HG03097 (cell line): ENCODE data around the gene DYNLT2B.
"Not testable (repeated sequence)": the region's sequence is repeated elsewhere in the genome, so short reads cannot be mapped to it uniquely, and the experiment has no call there.

Experiments used
- ATAC-seq: cut with Tn5 transposase; IDR thresholded peaks from one replicate; pipeline ENCODE4 v1.9.1; 2021; ENCODE audit not compliant: unreplicated experiment, low FRiP score

Gene DYNLT2B

GRCh38 chr3:196317687-196318467, at the start of gene DYNLT2B:
TSS of gene DYNLT2B (minus strand) at chr3:196318240. CDS start at chr3:196318152, 88 bp downstream.
- peak; percentile 79 for ATAC-seq

- no peak for ATAC-seq
Observed at GRCh38 chr3:196365736-196366135, 47.7 kb upstream of the DYNLT2B start.

GRCh38 chr3:196360586-196360985, 42.5 kb upstream of the DYNLT2B start:
- ATAC-seq = no peak

- ATAC-seq = not testable (repeated sequence)
Observed at GRCh38 chr3:196358540-196358939, 40.5 kb upstream of the DYNLT2B start.

GRCh38 chr3:196357905-196358304, 39.9 kb upstream of the DYNLT2B start:
- ATAC-seq = no peak

GRCh38 chr3:196356556-196356955, 38.5 kb upstream of the DYNLT2B start:
- no peak for ATAC-seq

- ATAC-seq = no peak
Observed at GRCh38 chr3:196355668-196356067, 37.6 kb upstream of the DYNLT2B start.

GRCh38 chr3:196354132-196354531, 36.1 kb upstream of the DYNLT2B start:
- no peak for ATAC-seq

- no peak for ATAC-seq
Observed at GRCh38 chr3:196351541-196351940, 33.5 kb upstream of the DYNLT2B start.

- no peak for ATAC-seq
Observed at GRCh38 chr3:196350067-196350466, 32.0 kb upstream of the DYNLT2B start.

GRCh38 chr3:196348698-196349097, 30.7 kb upstream of the DYNLT2B start:
- ATAC-seq = no peak

GRCh38 chr3:196344663-196345062, 26.6 kb upstream of the DYNLT2B start:
- ATAC-seq = no peak

GRCh38 chr3:196343917-196344316, 25.9 kb upstream of the DYNLT2B start:
- not testable (repeated sequence) for ATAC-seq

GRCh38 chr3:196341137-196341536, 23.1 kb upstream of the DYNLT2B start:
- no peak for ATAC-seq

- no peak for ATAC-seq
Observed at GRCh38 chr3:196340466-196340865, 22.4 kb upstream of the DYNLT2B start.

GRCh38 chr3:196339493-196340254, 21.6 kb upstream of the DYNLT2B start:
- ATAC-seq = no peak

GRCh38 chr3:196339044-196339443, 21.0 kb upstream of the DYNLT2B start:
- no peak for ATAC-seq

GRCh38 chr3:196336319-196337145, 18.5 kb upstream of the DYNLT2B start:
- no peak for ATAC-seq

GRCh38 chr3:196335503-196335948, 17.5 kb upstream of the DYNLT2B start:
- ATAC-seq = no peak

GRCh38 chr3:196334982-196335381, 16.9 kb upstream of the DYNLT2B start:
- ATAC-seq = no peak

- no peak for ATAC-seq
Observed at GRCh38 chr3:196332168-196332567, 14.1 kb upstream of the DYNLT2B start.
